UCSD-AML1 (cell line): Measurements from ENCODE around the gene NR1H4.
"Not testable (repeated sequence)": the region's sequence is repeated elsewhere in the genome, so short reads cannot be mapped to it uniquely, and the experiment has no call there.

Source experiments
- DNase-seq: peaks from one replicate; lab custom pipeline; 2025; ENCODE audit not compliant: unreplicated experiment; lab: John Stamatoyannopoulos, UW

The NR1H4 gene

GRCh38 chr12:100473716-100474150 is at the start of gene NR1H4:
TSS of gene NR1H4 (plus strand) at chr12:100473866. CDS start at chr12:100493324, 19,458 bp downstream.
- no peak for DNase-seq

DNA sequence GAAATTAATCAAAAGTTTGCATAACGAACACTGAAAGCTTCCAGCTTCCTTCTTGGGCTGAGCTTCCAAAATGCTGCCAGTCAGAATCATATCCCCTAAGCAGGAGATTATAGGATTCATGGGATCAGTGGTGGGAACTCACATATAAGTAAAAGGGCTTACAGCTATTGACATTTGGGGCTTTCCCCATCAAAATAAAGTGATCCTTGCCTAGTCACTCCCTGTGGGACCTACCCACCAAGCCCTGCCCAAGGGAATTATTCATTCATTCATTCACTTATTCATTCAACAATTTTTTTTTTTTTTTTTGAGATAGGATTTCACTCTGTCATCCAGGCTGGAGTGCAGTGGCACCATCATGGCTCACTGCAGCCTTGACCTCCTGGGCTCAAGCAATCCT is 47.5 kb upstream of the NR1H4 start:
- no peak for DNase-seq

DNA sequence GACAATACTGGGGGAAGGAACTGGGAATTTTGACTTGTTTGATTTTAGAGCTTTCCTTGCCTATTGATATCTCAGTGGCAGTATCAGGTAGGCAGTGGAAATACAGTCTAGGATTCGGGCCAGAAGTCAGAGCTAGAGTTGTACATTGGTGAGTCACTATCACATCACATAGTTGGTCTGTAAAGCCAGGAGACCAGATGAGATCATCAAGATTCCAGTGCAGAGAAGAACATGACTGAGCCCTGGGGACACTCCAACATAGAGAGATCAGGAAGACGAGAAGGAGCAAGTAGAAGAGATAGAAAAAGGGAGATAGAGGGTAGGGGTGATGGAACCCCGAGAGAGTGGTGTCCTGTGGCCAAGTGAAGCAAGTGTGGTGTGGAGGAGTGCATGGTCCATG is 46.6 kb upstream of the NR1H4 start:
- no peak for DNase-seq

DNA sequence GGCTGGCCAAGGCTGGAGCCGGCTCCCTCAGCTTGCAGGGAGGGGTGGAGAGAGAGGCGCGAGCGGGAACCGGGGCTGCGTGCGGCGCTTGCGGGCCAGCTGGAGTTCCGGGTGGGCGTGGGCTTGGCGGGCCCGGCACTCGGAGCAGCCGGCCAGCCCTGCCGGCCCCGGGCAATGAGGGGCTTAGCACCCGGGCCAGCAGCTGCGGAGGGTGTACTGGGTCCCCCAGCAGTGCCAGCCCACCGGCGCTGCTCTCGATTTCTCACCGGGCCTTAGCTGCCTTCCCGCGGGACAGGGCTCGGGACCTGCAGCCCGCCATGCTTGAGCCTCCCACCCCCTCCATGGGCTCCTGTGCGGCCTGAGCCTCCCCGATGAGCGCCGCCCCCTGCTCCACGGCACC is 43.4 kb upstream of the NR1H4 start:
- not testable (repeated sequence) for DNase-seq

GRCh38 chr12:100433701-100434100 is 40.0 kb upstream of the NR1H4 start:
- DNase-seq, result no peak

GRCh38 chr12:100434177-100434576 is 39.5 kb upstream of the NR1H4 start:
- DNase-seq, result no peak

DNA sequence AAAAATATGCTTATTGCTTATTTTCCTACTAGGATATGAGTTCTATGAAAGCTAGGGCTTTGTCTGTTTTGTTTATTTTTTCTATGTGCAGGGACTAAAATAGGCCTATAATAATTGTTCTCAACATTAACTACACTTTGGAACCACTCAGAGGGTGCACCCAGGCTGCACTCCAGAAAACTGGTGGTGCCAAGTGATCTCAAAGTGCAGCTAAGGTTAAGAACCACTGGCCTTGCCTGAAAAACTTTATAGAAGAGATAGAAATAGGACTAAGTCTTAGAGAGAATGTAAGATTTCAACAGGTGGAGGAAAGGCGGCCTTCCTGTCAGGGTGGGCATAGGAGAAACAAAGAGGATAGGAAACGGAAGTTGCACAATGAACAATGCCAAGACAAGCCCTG is 37.7 kb upstream of the NR1H4 start:
- no peak for DNase-seq

GRCh38 chr12:100437038-100437841 is 36.4 kb upstream of the NR1H4 start:
- DNase-seq, result no peak

DNA sequence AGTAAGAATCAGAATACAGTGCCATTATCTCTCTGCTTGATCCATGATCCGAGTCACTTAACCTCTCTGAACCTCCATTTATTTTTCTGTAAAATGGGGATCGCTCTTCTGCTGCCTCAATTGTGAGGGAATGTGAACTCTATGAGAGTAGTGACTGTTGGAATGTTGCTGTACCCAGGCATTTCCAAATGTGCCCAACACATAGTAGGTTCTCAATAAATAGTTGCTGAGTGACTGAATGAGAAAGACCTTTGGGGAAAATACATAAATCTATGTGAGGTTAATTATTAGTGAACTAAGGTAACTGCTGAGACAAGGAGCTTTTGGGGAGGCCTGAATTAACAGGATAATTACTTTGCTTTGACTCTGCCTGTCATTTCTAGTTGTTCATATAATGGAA is 33.9 kb upstream of the NR1H4 start:
- DNase-seq, result no peak

DNA sequence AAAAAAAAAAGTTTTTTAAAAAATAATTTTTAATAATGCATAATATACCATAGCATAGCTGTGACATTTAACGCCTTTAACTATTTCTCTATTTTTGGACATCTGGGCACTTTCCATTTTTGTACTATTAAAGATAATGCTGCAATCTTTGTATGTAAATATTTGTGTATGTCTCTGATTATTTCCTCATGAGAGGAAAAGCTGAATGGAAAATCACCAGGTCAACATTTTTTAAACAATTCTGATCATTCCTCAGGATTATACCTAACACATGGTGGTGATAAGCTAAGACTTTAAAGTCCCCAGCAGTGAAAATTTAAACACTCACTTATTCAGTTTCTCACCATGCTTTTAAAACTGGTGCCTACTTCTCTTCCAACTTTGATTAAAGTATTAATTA is 31.3 kb upstream of the NR1H4 start:
- no peak for DNase-seq

DNA sequence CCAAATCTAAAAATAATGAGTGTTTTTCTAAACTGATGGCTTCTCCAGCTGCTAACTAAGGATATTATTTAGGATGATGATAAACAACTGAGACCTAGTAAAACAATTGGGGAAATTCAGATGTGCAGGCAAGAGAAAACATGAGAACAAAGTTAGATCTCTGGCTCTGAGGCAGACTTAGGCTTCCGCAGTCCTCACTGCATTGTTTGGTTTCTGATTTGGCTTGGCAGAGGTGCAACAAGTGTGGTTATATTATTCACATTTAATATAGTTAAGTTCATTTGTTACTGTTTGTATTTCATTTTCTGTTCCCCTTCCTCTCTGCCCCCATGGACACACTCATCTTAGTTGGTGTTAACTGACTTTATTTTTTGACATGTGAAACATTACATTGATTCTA is 30.2 kb upstream of the NR1H4 start:
- no peak for DNase-seq

DNA sequence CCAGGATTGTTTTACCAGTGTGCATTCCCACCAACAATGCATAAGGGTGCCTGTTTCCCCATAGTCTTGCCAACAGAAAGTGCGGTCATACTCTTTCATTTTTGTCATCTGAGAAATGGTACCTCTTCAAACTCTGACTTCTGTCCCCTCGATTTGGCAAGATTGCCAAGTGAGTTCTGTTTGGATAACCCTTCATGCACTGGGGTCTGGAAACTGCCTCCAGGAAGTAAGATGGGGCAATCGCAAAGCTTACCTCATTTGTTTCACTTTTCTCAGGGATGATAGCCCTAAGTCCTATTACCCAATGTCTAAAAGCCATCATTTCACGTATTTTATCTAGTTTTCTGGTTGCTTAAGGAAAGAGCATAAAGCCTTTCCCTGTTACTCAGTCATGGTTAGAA is 28.6 kb upstream of the NR1H4 start:
- no peak for DNase-seq

DNA sequence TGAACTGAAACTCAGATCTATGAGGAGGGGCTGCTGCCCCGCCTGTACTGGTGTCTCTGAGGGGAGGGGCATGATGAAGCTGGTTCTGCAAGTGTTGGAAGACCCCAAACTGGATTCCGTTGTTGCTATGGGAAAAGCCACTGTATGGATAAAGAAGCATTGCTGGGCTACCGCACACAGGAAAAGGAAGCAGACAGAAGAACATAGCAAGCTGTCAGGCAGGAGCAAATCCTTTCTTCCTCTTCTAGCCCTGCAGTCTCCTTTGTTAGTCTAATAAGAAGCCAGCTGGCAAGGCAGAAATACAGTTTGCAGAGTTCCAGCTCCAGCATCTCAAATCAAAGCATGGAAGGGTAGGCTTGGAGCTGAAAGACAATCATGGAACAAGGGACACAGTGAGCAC is 26.3 kb upstream of the NR1H4 start:
- DNase-seq, result no peak

DNA sequence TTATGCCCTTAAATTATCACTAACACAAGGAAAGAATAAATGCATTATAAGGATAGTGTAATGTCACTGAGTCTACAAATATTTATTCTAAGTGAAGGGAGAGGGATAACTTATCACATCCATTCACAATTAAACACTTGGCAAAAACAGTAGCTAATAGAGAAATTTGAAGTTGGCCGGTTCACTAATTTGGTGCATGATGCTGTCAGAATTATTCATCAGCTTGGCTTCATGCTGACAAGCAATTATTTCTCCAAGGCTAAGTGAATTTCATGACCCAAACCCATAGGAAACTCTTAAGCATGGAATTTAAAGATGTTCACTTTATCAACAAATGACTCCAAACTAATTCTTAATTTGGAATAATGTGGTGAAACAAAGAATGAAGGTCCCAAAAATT is 25.0 kb upstream of the NR1H4 start:
- no peak for DNase-seq

DNA sequence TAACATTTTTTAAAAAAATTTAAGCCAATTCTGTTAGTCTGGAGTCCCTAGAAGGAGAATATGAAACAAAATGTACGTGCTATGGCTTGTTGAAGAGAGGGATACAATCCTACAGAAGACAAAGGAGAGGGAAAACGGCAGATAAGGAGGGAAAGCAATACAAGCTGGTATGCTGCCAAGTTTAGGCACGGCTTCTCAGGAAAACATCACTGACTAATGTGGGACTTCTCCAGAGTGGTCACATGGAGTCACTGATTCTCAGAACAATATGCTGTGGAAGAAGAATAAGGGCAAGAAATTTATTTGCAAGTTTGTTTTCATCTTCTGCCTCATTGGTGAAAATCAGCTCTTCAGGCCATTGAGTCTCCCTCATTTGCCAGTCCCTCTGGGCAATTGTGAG is 22.9 kb upstream of the NR1H4 start:
- no peak for DNase-seq

DNA sequence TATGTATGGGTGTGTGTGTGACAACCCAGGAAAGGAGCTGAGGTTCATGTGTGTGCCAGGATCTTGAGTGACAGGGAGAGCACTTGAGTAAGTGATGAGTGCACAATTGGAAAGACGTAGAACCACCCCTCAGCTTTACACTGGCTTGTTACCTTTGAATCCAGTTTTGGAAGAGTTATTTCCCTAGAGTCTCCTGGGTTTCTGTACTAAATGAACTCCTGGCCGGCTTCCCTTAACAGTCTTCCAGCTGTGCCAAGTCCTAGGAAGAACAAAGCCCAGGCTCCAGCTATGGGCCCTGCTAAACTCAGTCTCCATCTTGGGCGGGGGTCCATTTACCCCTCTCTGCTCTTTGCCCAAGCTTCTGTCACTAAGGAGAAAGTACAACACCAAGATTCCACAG is 19.7 kb upstream of the NR1H4 start:
- no peak for DNase-seq

- no peak for DNase-seq
Measured at GRCh38 chr12:100455896-100456295, 17.8 kb upstream of the NR1H4 start.

- DNase-seq, result no peak
Measured at GRCh38 chr12:100458191-100458590, 15.5 kb upstream of the NR1H4 start.

- no peak for DNase-seq
Measured at GRCh38 chr12:100460702-100461101, 13.0 kb upstream of the NR1H4 start.

DNA sequence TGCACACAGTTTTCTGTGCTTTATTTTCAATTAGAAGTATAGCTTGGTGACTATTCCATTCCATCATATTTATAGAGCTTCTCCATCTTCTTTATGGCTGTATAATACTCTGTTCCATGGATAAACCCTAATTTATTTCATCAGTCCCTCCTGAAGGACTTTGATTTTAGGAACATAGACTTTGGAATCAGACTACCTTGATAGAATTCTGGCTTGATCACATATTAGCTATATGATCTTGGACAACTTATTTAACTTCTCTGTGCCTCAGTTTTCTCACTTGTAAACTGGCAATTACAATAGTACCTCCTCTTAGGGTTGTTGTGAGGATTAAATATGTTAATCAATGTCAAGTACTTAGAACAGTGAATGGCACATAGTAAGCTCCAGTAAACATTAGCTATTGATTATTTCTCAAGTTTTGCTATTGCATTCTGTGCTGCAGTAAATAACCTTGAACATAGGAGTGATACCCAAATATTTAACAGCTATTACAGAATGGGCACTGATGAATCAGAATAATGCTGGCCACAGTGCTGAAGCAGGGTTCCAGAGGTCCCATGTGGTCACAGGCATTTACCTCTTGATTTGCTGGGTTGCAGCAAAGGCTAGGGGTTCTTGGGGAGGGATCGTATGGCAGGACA is 12.2 kb upstream of the NR1H4 start:
- DNase-seq, result no peak

DNA sequence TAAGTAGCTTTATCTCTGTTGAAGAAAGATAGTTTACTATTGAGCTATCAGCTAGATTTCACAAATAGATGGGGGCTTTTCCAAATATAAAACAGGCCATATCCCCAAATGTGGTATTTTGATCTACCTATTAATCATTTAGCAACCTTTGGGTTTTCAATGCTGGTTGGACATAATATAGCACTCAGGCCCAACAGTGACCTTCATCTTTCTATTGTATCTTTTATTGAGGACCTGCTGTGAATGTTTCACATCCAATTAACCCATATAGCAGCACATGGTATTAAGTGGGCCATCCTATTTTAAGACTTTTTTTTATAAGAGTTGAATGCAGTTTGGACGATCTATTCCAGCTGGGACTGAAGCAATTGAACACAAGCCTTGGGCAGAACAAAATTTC is 10.0 kb upstream of the NR1H4 start:
- DNase-seq, result no peak

DNA sequence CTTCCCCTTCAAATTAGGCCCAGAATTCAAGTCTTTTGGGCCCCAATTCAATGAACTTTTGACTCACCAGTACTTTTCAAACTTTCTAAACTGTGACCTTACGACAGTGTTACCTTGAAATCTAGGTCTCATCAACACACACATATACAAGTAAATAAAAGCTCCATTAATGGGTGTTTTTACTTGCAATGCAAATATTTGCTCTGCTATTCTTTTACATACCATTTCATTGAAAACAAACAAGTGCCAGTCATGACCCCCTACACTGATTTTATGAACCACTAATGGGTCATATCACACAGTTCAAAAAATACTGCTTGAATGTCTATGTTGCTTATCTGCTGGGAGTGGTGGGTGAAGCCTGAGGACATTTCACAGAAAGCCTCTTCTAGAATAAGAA is 9.1 kb upstream of the NR1H4 start:
- no peak for DNase-seq

DNA sequence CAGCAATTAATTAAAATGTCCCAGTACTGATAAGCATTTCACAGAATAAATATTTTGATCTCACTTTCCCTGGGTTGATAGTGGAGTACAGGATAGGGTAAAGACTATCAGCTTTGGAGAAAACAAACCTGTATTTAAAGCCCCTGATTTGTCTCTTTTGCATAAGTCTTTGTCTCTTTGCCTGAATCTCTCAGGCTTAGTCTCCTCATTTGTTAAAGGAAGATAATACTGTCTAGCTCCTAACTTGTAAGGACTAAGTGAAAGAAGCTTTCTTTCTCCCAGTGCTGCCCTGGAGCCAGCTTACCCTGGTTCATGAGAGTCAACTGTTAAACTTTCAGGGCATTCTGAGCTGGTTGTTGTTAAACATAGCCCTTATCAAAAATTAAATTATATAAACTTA is 5.5 kb upstream of the NR1H4 start:
- no peak for DNase-seq
